CD4-positive, alpha-beta T cell treated with Interleukin-12 subunit alpha and Interleukin-12 subunit beta, for 1 hour (primary cell): ENCODE measurements around the gene NFIX.

Source experiments
- DNase-seq: peaks from one replicate; pipeline ENCODE4 v3.0.0-alpha.2; 2020

The NFIX gene

DNA sequence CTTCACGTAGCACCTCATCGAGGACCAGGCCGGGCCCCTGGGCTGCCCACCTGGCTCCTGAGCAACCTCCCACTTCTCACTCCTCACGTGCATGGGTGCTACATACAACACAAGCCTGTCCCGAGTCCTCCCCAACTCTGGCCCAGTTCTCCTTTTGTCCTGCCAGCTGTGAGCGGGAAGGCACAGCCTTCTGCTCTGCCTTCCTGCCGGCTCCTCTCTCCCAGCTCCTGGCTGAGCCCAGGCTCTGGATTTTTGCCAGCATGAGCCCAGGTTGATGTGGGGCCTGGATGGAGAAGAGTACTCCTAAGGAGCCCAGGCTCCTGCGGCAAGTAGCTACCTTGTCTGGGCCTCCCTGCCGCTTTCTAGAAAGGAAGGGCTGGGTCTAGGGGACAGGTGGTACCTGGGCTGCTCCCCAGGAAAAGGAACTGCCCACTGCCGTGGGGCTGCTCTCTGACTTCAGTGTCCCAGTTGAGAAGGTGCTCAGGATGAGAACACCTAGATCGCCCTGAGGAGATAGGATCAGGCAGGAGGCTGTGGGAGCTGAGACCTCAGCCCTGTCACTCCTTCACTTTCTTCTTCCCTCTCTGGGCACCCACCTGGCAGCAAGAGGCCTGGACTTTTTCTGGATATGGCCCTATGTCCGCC, 83.7 kb downstream of the NFIX start:
- no peak for DNase-seq

- DNase-seq = no peak
These were observed 84.3 kb downstream of the NFIX start for GRCh38 chr19:13079542-13079986.

GRCh38 chr19:13082192-13083007, 87.1 kb downstream of the NFIX start:
- DNase-seq = no peak

- DNase-seq = no peak
These were observed 87.7 kb downstream of the NFIX start for GRCh38 chr19:13083008-13083404.

DNA sequence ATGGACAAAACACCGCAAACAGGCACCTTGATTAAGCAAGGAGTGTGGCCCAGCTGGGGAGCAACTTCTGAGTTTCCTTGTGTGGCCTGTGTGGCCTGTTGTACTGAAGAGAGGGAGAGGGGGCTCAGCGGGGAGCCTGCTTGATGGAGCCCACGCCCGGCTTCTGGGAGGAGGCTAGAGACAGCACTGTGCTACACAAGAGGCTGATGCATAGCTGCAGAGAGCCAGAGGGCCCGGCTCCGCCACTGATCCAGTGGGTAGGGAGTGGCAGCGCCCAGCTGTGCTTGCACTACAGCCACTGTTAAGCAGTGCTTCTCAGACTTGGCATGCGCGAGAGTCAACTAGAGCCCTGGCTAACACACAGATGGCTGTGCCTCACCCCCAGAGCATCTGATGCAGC, 88.4 kb downstream of the NFIX start:
- no peak for DNase-seq

DNA sequence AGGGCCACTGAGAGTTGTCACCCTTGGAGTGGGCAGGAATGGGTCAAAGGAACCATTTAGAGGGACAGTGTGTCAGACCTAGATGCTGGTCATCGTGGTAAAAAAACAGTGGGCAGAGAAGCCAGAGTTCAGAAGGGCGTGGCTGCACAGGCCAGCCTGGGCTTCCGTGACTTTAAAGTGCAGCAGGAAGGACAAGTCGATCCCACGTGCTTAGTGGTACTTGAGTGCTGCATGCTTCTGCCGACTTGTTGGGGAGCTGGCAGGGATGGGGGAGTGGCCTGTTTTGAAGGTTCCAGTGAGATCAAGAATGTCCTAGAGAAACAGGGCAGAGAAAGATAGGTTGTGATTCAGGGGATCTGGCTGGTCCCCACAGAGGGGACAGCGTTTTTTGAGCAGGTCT, 90.4 kb downstream of the NFIX start:
- DNase-seq = no peak

- no peak for DNase-seq
These were observed 91.1 kb downstream of the NFIX start for GRCh38 chr19:13086341-13086740.

- DNase-seq = no peak
These were observed 92.0 kb downstream of the NFIX start for GRCh38 chr19:13087295-13087694.

- DNase-seq = no peak
These were observed 92.7 kb downstream of the NFIX start for GRCh38 chr19:13087795-13088537.

- DNase-seq = no peak
These were observed 94.0 kb downstream of the NFIX start for GRCh38 chr19:13089139-13089856.

GRCh38 chr19:13089857-13090507, 94.7 kb downstream of the NFIX start:
- no peak for DNase-seq

DNA sequence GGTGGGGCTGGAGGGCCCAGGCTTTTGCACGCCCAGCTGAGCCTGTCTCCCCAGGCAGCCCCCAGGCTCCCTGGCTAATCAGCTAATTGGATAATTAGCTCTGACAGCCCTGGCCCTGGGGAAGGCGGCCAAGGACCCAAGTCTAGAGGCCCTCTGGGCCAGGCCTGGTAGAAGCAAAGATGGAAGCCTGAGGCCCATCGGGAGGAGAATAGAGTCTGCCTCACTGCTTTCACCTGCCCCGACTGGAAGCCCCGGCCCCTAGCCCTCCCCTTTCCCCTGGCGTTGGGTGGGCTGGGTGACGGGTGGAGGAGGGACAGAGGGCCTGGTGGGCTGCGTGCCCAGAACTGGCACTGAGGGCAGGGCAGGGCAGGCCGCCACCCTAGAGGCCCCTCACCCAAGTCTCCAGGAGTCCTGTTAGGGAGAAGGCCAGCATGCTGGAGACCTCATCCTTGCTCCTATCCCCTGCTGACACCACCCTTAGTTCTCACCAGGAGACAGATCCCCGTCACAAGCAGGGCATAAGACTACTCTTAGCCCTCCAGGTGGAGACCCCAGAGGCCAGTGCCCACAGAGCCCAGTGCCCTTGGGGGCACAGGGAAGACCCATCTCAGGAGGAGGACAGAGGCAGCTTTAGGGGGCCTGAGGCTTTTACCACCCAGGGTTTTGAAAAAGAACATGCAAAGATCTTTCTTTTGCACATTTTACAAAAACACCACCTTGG, 95.4 kb downstream of the NFIX start:
- no peak for DNase-seq

- no peak for DNase-seq
These were observed 96.3 kb downstream of the NFIX start for GRCh38 chr19:13091400-13092157.

DNA sequence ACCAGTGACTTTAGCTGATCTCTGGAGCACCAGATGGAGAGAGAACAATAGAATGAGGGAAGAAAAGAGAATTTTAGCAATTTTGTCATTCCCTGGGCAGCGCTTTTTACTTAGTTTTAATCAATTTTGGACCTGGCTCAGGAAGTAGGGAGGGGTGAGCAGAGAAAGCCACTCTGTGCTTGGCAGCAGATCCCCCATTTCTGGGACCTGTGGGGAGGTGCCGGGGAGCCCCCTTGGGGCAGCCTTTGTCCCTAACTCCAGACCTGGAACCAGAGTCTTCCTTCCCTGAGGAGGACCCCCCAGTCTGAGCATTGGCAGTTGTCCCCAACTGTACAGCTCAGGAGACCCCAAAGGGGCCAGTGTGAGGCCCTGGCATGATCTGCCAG, 96.9 kb downstream of the NFIX start:
- no peak for DNase-seq

GRCh38 chr19:13092606-13093235, 97.4 kb downstream of the NFIX start:
- no peak for DNase-seq

DNA sequence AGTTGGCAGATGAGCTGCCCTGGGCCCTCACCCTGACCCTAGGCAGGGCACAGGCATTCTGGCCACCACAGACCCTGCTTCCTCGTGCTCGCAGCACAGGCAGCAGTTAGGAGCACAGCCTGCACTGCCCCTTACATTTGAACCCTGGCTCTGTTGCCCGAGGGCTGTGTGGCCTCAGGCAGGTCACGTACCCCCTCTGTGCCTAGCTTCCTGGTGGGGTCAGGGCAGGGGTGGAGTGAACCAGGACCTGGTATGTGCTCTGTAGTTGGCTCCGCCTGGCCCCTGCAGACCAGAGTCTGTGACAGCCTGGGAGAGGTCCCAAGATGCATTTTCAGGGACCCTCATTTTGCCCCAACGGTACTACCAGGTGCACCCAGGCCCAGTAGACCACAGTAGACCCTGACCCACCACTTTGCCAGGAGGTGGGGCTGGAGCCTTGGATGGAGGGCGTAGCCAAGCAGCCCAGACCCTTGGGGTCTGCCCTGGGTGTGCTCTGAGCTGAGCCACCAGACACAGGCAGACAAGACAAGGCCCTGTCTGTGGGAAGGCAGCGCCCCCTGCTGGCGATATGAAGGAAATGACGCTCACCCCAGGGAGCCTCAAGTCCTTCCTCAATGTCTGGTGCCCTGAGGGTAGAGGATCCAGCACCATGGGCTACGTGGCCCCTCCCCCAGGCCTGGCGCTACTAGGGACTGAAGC, 98.3 kb downstream of the NFIX start:
- DNase-seq = peak; percentile 85

GRCh38 chr19:13094106-13094504, 98.8 kb downstream of the NFIX start:
- no peak for DNase-seq

GRCh38 chr19:13094771-13095392, 99.6 kb downstream of the NFIX start:
- no peak for DNase-seq

- DNase-seq = no peak
These were observed 100.1 kb downstream of the NFIX start for GRCh38 chr19:13095393-13095784.
